ENCODE measurements around the gene FARP2. TPM values are rescaled to one million over a fixed set of nuclear protein-coding genes. Genes with fewer than 3 reads are reported as not detected.

FARP2 gene
- total RNA-seq, 1 donor from 2014 or later, result 57.1 TPM

DNA sequence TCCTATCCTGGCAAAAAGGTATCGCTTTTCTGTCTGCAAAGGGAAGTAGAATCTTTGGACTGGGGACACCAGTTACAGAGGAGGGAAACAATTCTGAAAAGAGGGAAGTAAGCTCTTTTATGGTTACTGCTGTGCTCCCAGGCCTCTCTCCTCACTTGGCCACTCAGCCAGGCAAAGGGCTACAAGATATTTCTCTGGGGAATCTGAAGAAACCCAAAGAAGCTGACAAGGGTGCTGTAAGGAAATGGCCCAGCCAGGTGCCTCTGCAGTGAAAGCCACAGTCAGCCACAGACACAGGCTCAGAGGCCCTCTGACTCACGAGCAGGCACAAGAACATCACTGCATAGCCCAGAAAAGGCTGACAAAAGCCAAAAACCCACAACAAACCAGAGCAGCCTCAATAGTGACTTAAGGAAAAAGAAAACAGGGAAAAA, 46.4 kb upstream of the FARP2 start:
- H3K27ac Mint-ChIP-seq (ENCODE audit: unreplicated experiment), result peak overlapping the region; percentile 83
- H3K4me3 Mint-ChIP-seq (ENCODE audit: unreplicated experiment), result no peak overlapping the region
- TF ChIP-seq, protein P1, sequence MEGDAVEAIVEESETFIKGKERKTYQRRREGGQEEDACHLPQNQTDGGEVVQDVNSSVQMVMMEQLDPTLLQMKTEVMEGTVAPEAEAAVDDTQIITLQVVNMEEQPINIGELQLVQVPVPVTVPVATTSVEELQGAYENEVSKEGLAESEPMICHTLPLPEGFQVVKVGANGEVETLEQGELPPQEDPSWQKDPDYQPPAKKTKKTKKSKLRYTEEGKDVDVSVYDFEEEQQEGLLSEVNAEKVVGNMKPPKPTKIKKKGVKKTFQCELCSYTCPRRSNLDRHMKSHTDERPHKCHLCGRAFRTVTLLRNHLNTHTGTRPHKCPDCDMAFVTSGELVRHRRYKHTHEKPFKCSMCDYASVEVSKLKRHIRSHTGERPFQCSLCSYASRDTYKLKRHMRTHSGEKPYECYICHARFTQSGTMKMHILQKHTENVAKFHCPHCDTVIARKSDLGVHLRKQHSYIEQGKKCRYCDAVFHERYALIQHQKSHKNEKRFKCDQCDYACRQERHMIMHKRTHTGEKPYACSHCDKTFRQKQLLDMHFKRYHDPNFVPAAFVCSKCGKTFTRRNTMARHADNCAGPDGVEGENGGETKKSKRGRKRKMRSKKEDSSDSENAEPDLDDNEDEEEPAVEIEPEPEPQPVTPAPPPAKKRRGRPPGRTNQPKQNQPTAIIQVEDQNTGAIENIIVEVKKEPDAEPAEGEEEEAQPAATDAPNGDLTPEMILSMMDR (IDR thresholded peaks at IDR 0.05), result no peak
- H3K27me3 Mint-ChIP-seq (ENCODE audit: low read depth), result no peaks in the 10 kb centered on the region
- H3K36me3 Mint-ChIP-seq (ENCODE audit: low read depth), result no peaks in the 10 kb centered on the region
- no peak for DNase-seq (ENCODE audit: low spot score)
- no peaks in the 10 kb centered on the region for H3K9me3 Mint-ChIP-seq (ENCODE audit: low read depth)
- peaks cover 68% of the 10 kb centered on the region for H3K4me1 Mint-ChIP-seq (ENCODE audit: low read depth)

DNA sequence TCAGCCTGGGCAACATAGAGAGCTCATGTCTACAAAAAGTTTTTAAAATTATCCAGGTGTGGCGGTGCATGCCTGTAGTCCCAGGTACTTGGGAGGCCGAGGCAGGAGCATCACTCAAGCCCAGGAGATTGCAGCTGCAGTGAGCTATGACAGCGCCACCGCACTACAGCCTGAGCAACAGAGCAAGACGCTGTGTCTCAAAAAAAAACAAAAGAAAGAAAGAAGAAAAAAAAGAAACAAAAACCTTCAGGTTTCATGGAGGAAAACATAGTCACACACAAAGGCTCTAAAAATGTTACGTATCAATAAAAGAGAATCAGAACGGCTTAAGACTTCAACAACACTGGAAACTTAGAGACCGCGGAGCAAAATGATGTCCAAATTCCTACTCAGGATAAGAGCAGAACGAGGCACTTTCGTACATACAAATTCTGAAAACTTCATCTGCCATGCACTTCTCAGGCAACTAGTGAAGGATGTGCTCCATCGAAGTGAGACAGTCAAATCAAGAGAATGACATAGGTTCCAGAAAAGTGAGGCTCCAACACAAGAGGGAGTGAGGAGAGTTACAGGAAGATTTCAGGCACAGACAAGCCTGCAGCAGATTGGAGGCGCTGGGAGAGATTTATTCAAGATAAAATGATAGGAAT, 45.0 kb upstream of the FARP2 start:
- Mint-ChIP-seq H3K27me3 (ENCODE audit: low read depth) (no peaks in the 10 kb centered on the region), H3K4me1 (ENCODE audit: low read depth) (peaks cover 64% of the 10 kb centered on the region), H3K4me3 (ENCODE audit: unreplicated experiment) (no peak overlapping the region), H3K27ac (ENCODE audit: unreplicated experiment) (no peak overlapping the region), H3K36me3 (ENCODE audit: low read depth) (no peaks in the 10 kb centered on the region), H3K9me3 (ENCODE audit: low read depth) (no peaks in the 10 kb centered on the region)
- no peak for DNase-seq (ENCODE audit: low spot score)
- TF ChIP-seq, protein P1 (IDR thresholded peaks at IDR 0.05), result peak; percentile 28

DNA sequence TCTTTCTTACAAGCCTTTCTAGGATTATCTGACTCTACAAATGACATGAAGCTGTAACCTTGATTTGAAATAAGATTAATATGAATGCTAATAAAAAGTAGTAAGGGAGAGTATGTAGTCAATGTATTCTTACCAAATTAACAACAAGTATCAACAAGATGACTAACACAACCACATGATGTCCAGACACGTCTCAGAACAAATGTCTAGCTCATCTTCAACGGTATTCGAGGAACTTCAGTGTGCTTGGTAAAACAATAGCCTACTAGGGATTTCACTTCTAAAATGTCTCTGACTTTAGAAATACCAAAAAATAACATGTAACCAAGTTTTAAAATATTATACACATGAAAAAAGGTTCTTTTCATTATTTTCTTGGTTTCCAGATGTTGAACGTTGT, 44.0 kb upstream of the FARP2 start:
- no peaks in the 10 kb centered on the region for H3K27me3 Mint-ChIP-seq (ENCODE audit: low read depth)
- H3K4me1 Mint-ChIP-seq (ENCODE audit: low read depth), result peaks cover 68% of the 10 kb centered on the region
- H3K27ac Mint-ChIP-seq (ENCODE audit: unreplicated experiment), result peak overlapping the region; percentile 60
- H3K36me3 Mint-ChIP-seq (ENCODE audit: low read depth), result no peaks in the 10 kb centered on the region
- no peaks in the 10 kb centered on the region for H3K9me3 Mint-ChIP-seq (ENCODE audit: low read depth)
- no peak for DNase-seq (ENCODE audit: low spot score)
- TF ChIP-seq, protein P1 (IDR thresholded peaks at IDR 0.05), result no peak
- H3K4me3 Mint-ChIP-seq (ENCODE audit: unreplicated experiment), result no peak overlapping the region

DNA sequence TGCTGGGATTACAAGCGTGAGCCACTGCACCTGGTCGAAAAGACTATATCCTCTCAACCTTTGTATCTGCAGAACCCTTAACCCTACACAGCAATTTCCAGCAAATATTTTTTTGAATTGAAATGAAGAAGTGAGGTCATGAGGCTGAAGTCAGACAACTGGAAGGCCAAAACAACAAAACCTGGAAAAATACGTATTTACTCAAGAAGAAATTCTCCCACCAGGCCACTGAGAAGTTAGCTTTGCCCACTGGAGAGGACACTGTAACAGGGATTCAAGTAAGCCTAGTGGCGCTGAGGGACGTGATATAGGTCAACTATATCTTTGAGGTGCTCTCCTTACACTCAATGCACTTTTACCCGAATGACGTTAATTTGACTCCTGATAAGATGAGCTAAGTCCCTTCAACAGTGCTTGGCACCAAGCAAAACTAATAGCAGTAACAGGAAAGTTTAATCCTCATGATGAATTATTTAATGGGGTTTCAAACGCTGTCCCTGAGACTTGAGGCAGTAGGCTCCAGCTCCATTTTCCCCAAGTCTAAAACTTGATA, 42.5 kb upstream of the FARP2 start:
- TF ChIP-seq, protein P1 (IDR thresholded peaks at IDR 0.05), result no peak

DNA sequence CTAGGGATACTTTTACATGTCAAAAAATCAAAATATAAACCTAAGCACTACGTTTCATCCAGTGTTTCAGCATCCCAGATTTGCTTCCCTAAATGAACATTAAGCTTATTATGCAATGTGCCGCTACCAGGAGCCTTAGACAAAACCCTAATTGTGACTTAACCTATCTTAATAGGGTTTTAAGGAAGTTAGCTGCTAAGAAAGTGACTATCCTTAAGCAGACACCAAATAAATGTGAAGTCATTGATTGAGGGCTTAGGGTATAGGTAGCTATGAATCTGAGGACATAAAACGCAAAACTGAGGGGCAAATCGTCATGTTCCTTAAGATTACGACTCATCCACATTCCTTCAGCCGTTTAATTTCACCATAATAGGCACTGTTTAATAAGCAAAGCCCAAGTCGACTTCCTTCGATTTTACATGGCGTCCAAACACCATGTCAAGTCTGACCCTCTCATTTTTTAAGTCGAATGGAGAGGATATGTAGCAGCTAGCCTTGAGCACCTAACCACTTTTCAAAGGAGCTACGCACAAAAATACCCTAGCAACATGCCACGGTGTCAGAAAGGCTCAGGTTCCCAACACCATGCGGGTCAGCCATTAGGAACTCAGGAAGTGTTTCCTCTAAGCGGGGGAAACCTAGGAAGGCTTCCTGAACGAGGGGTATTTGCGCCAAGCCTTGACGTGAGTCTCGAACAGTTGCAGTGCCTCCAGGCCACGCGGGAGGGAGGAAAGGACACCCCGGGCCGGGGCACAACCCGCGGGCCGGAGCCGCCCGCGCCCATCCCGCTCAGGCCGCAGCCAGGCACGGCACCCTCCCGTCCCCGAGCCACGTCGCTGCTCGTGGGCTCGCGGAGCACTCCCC, 41.6 kb upstream of the FARP2 start:
- Mint-ChIP-seq H3K27me3 (ENCODE audit: low read depth) (no peaks in the 10 kb centered on the region), H3K36me3 (ENCODE audit: low read depth) (peaks cover 2% of the 10 kb centered on the region), H3K9me3 (ENCODE audit: low read depth) (no peaks in the 10 kb centered on the region), H3K4me1 (ENCODE audit: low read depth) (peaks cover 71% of the 10 kb centered on the region), H3K27ac (ENCODE audit: unreplicated experiment) (peak overlapping the region; percentile 100), H3K4me3 (ENCODE audit: unreplicated experiment) (peak overlapping the region; percentile 100)
- TF ChIP-seq, protein P1 (IDR thresholded peaks at IDR 0.05), result no peak
- DNase-seq (ENCODE audit: low spot score), result no peak

More for the DNA sequence above, 42.5 kb upstream of the FARP2 start:
- Mint-ChIP-seq H3K27me3 (ENCODE audit: low read depth) (no peaks in the 10 kb centered on the region), H3K9me3 (ENCODE audit: low read depth) (no peaks in the 10 kb centered on the region), H3K4me1 (ENCODE audit: low read depth) (peaks cover 72% of the 10 kb centered on the region), H3K4me3 (ENCODE audit: unreplicated experiment) (peak overlapping the region; percentile 100), H3K36me3 (ENCODE audit: low read depth) (peaks cover 2% of the 10 kb centered on the region), H3K27ac (ENCODE audit: unreplicated experiment) (peak overlapping the region; percentile 100)
- DNase-seq (ENCODE audit: low spot score), result no peak

Data from chondrocyte (in vitro differentiated cells).